Fibroblast of villous mesenchyme (primary cell): ENCODE data around the gene PLA2G15. TPM values are rescaled to one million over a fixed set of nuclear protein-coding genes. Genes with fewer than 3 reads are reported as not detected.

Source experiments
- DNase-seq: peaks from one replicate; pipeline ENCODE4 v3.0.0-alpha.2; 2010; ENCODE audit warnings: low read depth
- H3K4me3 ChIP-seq: 2 replicates; pipeline ENCODE4 v1.5.1; 2011; ENCODE audit warnings: low read depth, mild to moderate bottlenecking, low read length
- CTCF ChIP-seq: IDR thresholded peaks from 2 replicates; pipeline ENCODE4 v1.5.1; 2012; ENCODE audit warnings: low read depth, mild to moderate bottlenecking, low read length; ENCODE audit not compliant: insufficient read depth
- total RNA-seq: library from RNA; depleted of rRNA; stranded (reverse); fragments of >200 nt; gene quantifications from 2 replicates; pipeline ENCODE4 v1.2.3, GENCODE V29; 2012

Gene PLA2G15
- total RNA-seq, 1 donor, result 19.9 TPM

GRCh38 chr16:68236137-68236825, 8.9 kb upstream of the PLA2G15 start:
- TF ChIP-seq CTCF, result no peak
- H3K4me3 ChIP-seq, result peak overlapping the region; percentile 37

GRCh38 chr16:68236826-68237242, 8.3 kb upstream of the PLA2G15 start:
- DNase-seq, result no peak
- peak overlapping the region; percentile 65 for H3K4me3 ChIP-seq
- TF ChIP-seq CTCF, result no peak

More at GRCh38 chr16:68236137-68236825, 8.9 kb upstream of the PLA2G15 start:
- DNase-seq, result no peak

- TF ChIP-seq CTCF, result no peak
- peak; percentile 97 for DNase-seq
- H3K4me3 ChIP-seq, result peak overlapping the region; percentile 65
These were observed 7.7 kb upstream of the PLA2G15 start for GRCh38 chr16:68237243-68238028.

- H3K4me3 ChIP-seq, result peak overlapping the region; percentile 65
- no peak for TF ChIP-seq CTCF
- no peak for DNase-seq
These were observed 7.2 kb upstream of the PLA2G15 start for GRCh38 chr16:68238029-68238345.

- H3K4me3 ChIP-seq, result no peak overlapping the region
- no peak for DNase-seq
- TF ChIP-seq CTCF, result no peak
These were observed 3.1 kb upstream of the PLA2G15 start for GRCh38 chr16:68242085-68242484.

GRCh38 chr16:68242926-68243858, 2.0 kb upstream of the PLA2G15 start:
- DNase-seq, result no peak
- H3K4me3 ChIP-seq, result no peak overlapping the region
- TF ChIP-seq CTCF, result no peak
